OCI-LY7 (cell line): Measurements from ENCODE around the gene MYL12A. TPM values are rescaled to one million over a fixed set of nuclear protein-coding genes. Genes with fewer than 3 reads are reported as not detected.

Experiments used
- BruUV-seq: library from RNA; stranded (reverse); fragments of 400-500 nt; replicated peaks from 2 replicates; lab custom pipeline; 2021; lab: Mats Ljungman, UMichigan
- CTCF ChIA-PET: fragments of 300-600 bp; sonication (Branson Sonifier 250); formaldehyde crosslinking; loops from one replicate; lab custom pipeline; 2022; ENCODE audit warnings: antibody characterized with exemption; ENCODE audit not compliant: unreplicated experiment; lab: Charles Lee
- POLR2A ChIA-PET: fragments of 300-600 bp; sonication (Branson Sonifier 250); formaldehyde crosslinking; loops from one replicate; lab custom pipeline; 2022; ENCODE audit warnings: antibody characterized with exemption; lab: Charles Lee
- DNase-seq: peaks from one replicate; pipeline ENCODE4 v3.0.0-alpha.2; 2015; ENCODE audit warnings: low spot score
- H2AFZ ChIP-seq: fragments of 200-600 bp; sonication (generic), shearing (Covaris generic); 2 replicates; pipeline ENCODE4 v1.6.1; 2014; ENCODE audit warnings: mild to moderate bottlenecking, antibody characterized with exemption, low read length, moderate library complexity
- H3K27ac ChIP-seq: fragments of 200-600 bp; sonication (generic); 2 replicates; pipeline ENCODE4 v1.5.1; 2014; ENCODE audit warnings: mixed run types, low read depth, mild to moderate bottlenecking, moderate library complexity, low read length, inconsistent platforms; ENCODE audit not compliant: poor library complexity, severe bottlenecking
- H3K36me3 ChIP-seq: fragments of 200-600 bp; sonication (generic); 2 replicates; pipeline ENCODE4 v1.6.1; 2014; ENCODE audit warnings: mild to moderate bottlenecking, antibody characterized with exemption, low read length, moderate library complexity, mixed read lengths; ENCODE audit not compliant: insufficient read depth
- H3K4me1 ChIP-seq: fragments of 200-600 bp; sonication (generic); 2 replicates; pipeline ENCODE4 v1.5.1; 2014; ENCODE audit warnings: mild to moderate bottlenecking, low read length; ENCODE audit not compliant: insufficient read depth, poor library complexity, severe bottlenecking
- H3K4me2 ChIP-seq: fragments of 200-600 bp; sonication (generic); 2 replicates; pipeline ENCODE4 v1.6.1; 2014; ENCODE audit warnings: mild to moderate bottlenecking, low read length
- H3K4me3 ChIP-seq: fragments of 200-600 bp; sonication (generic); 2 replicates; pipeline ENCODE4 v1.5.1; 2014; ENCODE audit warnings: mild to moderate bottlenecking, low read depth, low read length; ENCODE audit not compliant: poor library complexity, severe bottlenecking
- H3K79me2 ChIP-seq: fragments of 200-600 bp; sonication (generic); 2 replicates; pipeline ENCODE4 v1.6.1; 2016; ENCODE audit warnings: low read depth, mild to moderate bottlenecking, low read length, moderate library complexity, mixed read lengths; ENCODE audit not compliant: insufficient read depth
- H3K9me2 ChIP-seq: fragments of 200-600 bp; sonication (generic); 2 replicates; pipeline ENCODE4 v1.6.1; 2016; ENCODE audit warnings: mild to moderate bottlenecking, low read length, mixed read lengths; ENCODE audit not compliant: insufficient read depth
- H3K9me3 ChIP-seq: fragments of 200-600 bp; sonication (generic); 2 replicates; pipeline ENCODE4 v1.6.1; 2014; ENCODE audit warnings: mild to moderate bottlenecking, mixed run types, low read length, mixed read lengths
- H4K20me1 ChIP-seq: fragments of 200-600 bp; sonication (generic); 2 replicates; pipeline ENCODE4 v1.6.1; 2014; ENCODE audit warnings: mild to moderate bottlenecking, antibody characterized with exemption, low read length, moderate library complexity, mixed read lengths; ENCODE audit not compliant: insufficient read depth
- EZH2phosphoT487 ChIP-seq: fragments of 200-600 bp; sonication (generic); IDR thresholded peaks from 2 replicates; pipeline ENCODE4 v1.6.1; 2018; ENCODE audit warnings: low read depth, borderline replicate concordance, mild to moderate bottlenecking, mixed run types, antibody characterized with exemption, low read length, moderate library complexity, mixed read lengths
- intact Hi-C: fragments of 100-400 bp; cut with micrococcal nuclease; formaldehyde crosslinking; loops from one replicate; pipeline ENCODE4 v1.10.0; 2022; ENCODE audit not compliant: unreplicated experiment
- total RNA-seq, 2 experiments: library from RNA; depleted of rRNA in 1 of 2; stranded (reverse); fragments of >200 nt in 1 of 2; shearing (Covaris generic) in 1 of 2; gene quantifications; 2 replicates each; pipeline ENCODE4 v1.2.3, GENCODE V29; 2014 to 2022
- TF ChIP-seq, protein P1 (sequence below): fragments of 200-600 bp; sonication (generic); conservative IDR thresholded peaks from 2 replicates; pipeline ENCODE4 v1.5.1; 2014; ENCODE audit warnings: mild to moderate bottlenecking, antibody characterized with exemption, low read length, moderate library complexity, mixed read lengths

MYL12A gene
- total RNA-seq, 2 experiments from 2014 or later = 301 to 423 TPM

- Histone ChIP-seq H3K27ac (no peak overlapping the region), H3K9me3 (peaks cover 1% of the 10 kb centered on the region; the same call in 1 of the 2 replicates), H3K36me3 (no peaks in the 10 kb centered on the region), H4K20me1 (no peaks in the 10 kb centered on the region), H3K79me2 (no peaks in the 10 kb centered on the region; the same call in 1 of the 2 replicates), H3K4me3 (no peak overlapping the region), H3K4me1 (peaks cover 32% of the 10 kb centered on the region), H3K4me2 (no peak overlapping the region), H2AFZ (no peak overlapping the region), H3K9me2 (no peaks in the 10 kb centered on the region)
- no TSS peak for BruUV-seq
- intact Hi-C loops = loop anchor here (5.0 kb wide), 3 partner anchors 118 to 713 kb away; no protein-coding TSS in a partner anchor
- ChIA-PET CTCF (interaction anchor here (2.9 kb wide), 1 partner anchor 382 kb away, joined by 10 read pairs; no protein-coding TSS in a partner anchor), POLR2A (interaction anchor here (1.2 kb wide), 2 partner anchors 381 to 383 kb away, joined by 4 to 6 read pairs; no protein-coding TSS in a partner anchor)
- TF ChIP-seq, protein P1, sequence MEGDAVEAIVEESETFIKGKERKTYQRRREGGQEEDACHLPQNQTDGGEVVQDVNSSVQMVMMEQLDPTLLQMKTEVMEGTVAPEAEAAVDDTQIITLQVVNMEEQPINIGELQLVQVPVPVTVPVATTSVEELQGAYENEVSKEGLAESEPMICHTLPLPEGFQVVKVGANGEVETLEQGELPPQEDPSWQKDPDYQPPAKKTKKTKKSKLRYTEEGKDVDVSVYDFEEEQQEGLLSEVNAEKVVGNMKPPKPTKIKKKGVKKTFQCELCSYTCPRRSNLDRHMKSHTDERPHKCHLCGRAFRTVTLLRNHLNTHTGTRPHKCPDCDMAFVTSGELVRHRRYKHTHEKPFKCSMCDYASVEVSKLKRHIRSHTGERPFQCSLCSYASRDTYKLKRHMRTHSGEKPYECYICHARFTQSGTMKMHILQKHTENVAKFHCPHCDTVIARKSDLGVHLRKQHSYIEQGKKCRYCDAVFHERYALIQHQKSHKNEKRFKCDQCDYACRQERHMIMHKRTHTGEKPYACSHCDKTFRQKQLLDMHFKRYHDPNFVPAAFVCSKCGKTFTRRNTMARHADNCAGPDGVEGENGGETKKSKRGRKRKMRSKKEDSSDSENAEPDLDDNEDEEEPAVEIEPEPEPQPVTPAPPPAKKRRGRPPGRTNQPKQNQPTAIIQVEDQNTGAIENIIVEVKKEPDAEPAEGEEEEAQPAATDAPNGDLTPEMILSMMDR = no peak
- TF ChIP-seq EZH2phosphoT487 = no peak
- no peak for DNase-seq
These were observed 36.3 kb downstream of the MYL12A start for GRCh38 chr18:3283908-3284307.

GRCh38 chr18:3284501-3284900 lies 36.9 kb downstream of the MYL12A start:
- peaks cover 28% of the 10 kb centered on the region for H3K4me1 ChIP-seq
- no peak for DNase-seq
- no peaks in the 10 kb centered on the region for H3K9me2 ChIP-seq
- no peak overlapping the region for H2AFZ ChIP-seq
- intact Hi-C loops = loop anchor here (5.0 kb wide), 3 partner anchors 118 to 713 kb away; no protein-coding TSS in a partner anchor
- peaks cover 4% of the 10 kb centered on the region; the same call in 1 of the 2 replicates for H3K9me3 ChIP-seq
- TF ChIP-seq, protein P1 = no peak
- no peak for TF ChIP-seq EZH2phosphoT487
- CTCF ChIA-PET = interaction anchor here (2.9 kb wide), 1 partner anchor 382 kb away, joined by 10 read pairs; no protein-coding TSS in a partner anchor
- no peaks in the 10 kb centered on the region for H3K36me3 ChIP-seq
- no peak overlapping the region for H3K4me3 ChIP-seq
- POLR2A ChIA-PET = interaction anchor here (1.2 kb wide), 2 partner anchors 375 to 382 kb away, joined by 3 to 6 read pairs; no protein-coding TSS in a partner anchor
- BruUV-seq = no TSS peak
- H3K79me2 ChIP-seq = no peaks in the 10 kb centered on the region; the same call in 1 of the 2 replicates
- no peak overlapping the region for H3K27ac ChIP-seq
- H3K4me2 ChIP-seq = no peak overlapping the region
- H4K20me1 ChIP-seq = no peaks in the 10 kb centered on the region

DNA sequence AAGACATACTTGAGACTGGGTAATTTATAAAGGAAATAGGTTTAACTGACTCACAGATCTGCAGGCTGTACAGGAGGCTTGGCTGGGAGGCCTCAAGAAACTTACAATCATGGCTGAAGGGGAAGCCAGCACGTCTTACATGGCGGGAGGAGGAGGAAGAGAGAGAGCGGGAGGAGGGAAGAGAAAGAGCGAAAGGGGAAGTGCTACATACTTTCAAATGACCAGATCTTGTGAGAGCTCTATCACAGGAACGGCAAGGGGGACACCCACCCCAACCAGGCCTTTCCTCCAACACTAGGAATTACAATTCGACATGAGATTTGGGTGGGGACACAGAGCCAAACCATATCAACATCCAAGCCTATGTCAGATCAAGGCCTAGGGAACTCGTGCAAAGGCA lies 38.6 kb downstream of the MYL12A start:
- no TSS peak for BruUV-seq
- CTCF ChIA-PET = interaction anchor here (0.5 kb wide), 1 partner anchor 168 kb away, joined by 5 read pairs; no protein-coding TSS in a partner anchor
- POLR2A ChIA-PET = interaction anchor here (0.7 to 1.5 kb wide), 6 partner anchors 9 to 380 kb away, joined by 3 to 5 read pairs (median 3); no protein-coding TSS in a partner anchor
- H4K20me1 ChIP-seq = no peaks in the 10 kb centered on the region
- H2AFZ ChIP-seq = no peak overlapping the region
- H3K9me3 ChIP-seq = peaks cover 14% of the 10 kb centered on the region; the same call in 1 of the 2 replicates
- no peak overlapping the region for H3K4me2 ChIP-seq
- peaks cover 11% of the 10 kb centered on the region for H3K4me1 ChIP-seq
- H3K36me3 ChIP-seq = no peaks in the 10 kb centered on the region; the same call in 1 of the 2 replicates
- no peak for DNase-seq
- intact Hi-C loops = no loop called here
- no peaks in the 10 kb centered on the region; the same call in 1 of the 2 replicates for H3K79me2 ChIP-seq
- no peak overlapping the region for H3K4me3 ChIP-seq
- TF ChIP-seq, protein P1 = no peak
- no peak for TF ChIP-seq EZH2phosphoT487
- no peaks in the 10 kb centered on the region for H3K9me2 ChIP-seq
- no peak overlapping the region for H3K27ac ChIP-seq
